Activated CD4-positive, alpha-beta T cell treated with anti-CD3 and anti-CD28 coated beads for 36 hours (primary cell): ENCODE results near the gene MMD. TPM values are rescaled to one million over a fixed set of nuclear protein-coding genes. Genes with fewer than 3 reads are reported as not detected.
"Not testable (repeated sequence)": the region's sequence is repeated elsewhere in the genome, so short reads cannot be mapped to it uniquely, and the experiment has no call there.

Experiments used
- ATAC-seq: fragments of 200-7000 bp; cut with Tn5 transposase; one replicate; pipeline ENCODE4 v1.10.0; 2021; ENCODE audit warnings: mild to moderate bottlenecking, moderate library complexity
- CTCF ChIA-PET: fragments of 350-600 bp; sonication (Branson Sonifier 250); formaldehyde crosslinking; loops from one replicate; lab custom pipeline; 2021; ENCODE audit warnings: antibody characterized with exemption; lab: Charles Lee
- POLR2A ChIA-PET: fragments of 350-600 bp; sonication (Branson Sonifier 250); formaldehyde crosslinking; loops from one replicate; lab custom pipeline; 2021; ENCODE audit warnings: antibody characterized with exemption, inconsistent platforms; lab: Charles Lee
- DNase-seq: peaks from one replicate; pipeline ENCODE4 v3.0.0-alpha.2; 2020
- H3K27ac Mint-ChIP-seq: one replicate; pipeline ENCODE4 v1.8.0; 2021; ENCODE audit warnings: mixed read lengths
- H3K27me3 Mint-ChIP-seq: one replicate; pipeline ENCODE4 v1.8.0; 2021; ENCODE audit warnings: mixed read lengths
- H3K36me3 Mint-ChIP-seq: one replicate; pipeline ENCODE4 v1.8.0; 2021; ENCODE audit warnings: low read depth, mixed read lengths
- H3K4me1 Mint-ChIP-seq: one replicate; pipeline ENCODE4 v1.8.0; 2021; ENCODE audit warnings: mixed read lengths
- H3K4me3 Mint-ChIP-seq: one replicate; pipeline ENCODE4 v1.8.0; 2021; ENCODE audit warnings: mild to moderate bottlenecking, moderate library complexity, mixed read lengths
- H3K9me3 Mint-ChIP-seq: one replicate; pipeline ENCODE4 v1.8.0; 2021; ENCODE audit warnings: low read depth, mixed read lengths
- intact Hi-C, 2 experiments: fragments of 100-400 bp; cut with DNase I in 1 of 2; cut with micrococcal nuclease in 1 of 2; formaldehyde crosslinking; loops; one replicate each; pipeline versions ENCODE4 v1.14.2 to v1.15.1; 2022 to 2024; cut with DNase I, micrococcal nuclease
- total RNA-seq, 2 experiments: library from RNA; stranded (reverse); gene quantifications; one replicate each; pipeline ENCODE4 v1.2.3, GENCODE V29; 2021

The MMD gene
- total RNA-seq, 2 experiments from 2014 or later: 17.4 to 19.6 TPM

DNA sequence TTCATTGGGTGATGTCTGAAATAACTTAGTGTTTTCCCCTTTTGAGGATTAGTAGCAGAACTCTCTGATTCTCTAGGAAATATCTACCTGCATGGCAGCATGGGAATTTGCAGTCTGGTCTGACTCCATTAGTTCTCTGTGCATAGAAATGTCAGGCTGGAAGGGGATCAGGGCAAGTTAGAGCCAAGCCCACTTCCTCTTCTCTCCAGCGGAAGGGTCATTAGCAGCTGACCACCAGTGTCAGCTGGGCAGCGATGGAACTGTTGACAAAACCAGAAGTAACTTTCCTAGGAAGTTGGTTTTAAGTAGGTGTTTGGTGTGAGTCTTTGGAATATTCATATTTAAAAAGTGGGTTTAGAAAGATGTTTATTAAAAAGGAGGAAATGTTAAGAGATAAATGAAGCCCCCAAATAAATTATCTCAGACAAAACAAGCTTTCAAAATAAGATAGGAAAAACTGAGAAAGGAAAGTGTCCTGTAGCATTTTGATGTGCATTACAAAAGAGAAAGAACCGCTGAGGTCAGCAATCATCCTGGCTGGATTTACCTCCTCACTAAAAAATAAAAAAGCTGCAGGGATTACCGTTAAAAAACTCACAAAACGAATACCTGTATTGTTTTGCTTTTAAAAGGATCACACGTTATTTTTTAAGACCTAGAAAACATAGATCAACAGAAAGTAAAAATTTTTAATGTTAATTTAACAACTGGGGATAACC is 32.4 kb upstream of the MMD start:
- no peaks in the 10 kb centered on the region for H3K36me3 Mint-ChIP-seq
- no peaks in the 10 kb centered on the region for H3K9me3 Mint-ChIP-seq
- H3K27ac Mint-ChIP-seq: no peak overlapping the region
- DNase-seq (no peak), ATAC-seq (no peak)
- intact Hi-C loops: no loop called here
- peaks cover 12% of the 10 kb centered on the region for H3K4me1 Mint-ChIP-seq
- H3K4me3 Mint-ChIP-seq: no peak overlapping the region
- POLR2A ChIA-PET: no interaction called here
- CTCF ChIA-PET: interaction anchor here (0.6 kb wide), 1 partner anchor 110 kb away, joined by 3 read pairs; no protein-coding TSS in a partner anchor
- H3K27me3 Mint-ChIP-seq: peaks cover 12% of the 10 kb centered on the region

DNA sequence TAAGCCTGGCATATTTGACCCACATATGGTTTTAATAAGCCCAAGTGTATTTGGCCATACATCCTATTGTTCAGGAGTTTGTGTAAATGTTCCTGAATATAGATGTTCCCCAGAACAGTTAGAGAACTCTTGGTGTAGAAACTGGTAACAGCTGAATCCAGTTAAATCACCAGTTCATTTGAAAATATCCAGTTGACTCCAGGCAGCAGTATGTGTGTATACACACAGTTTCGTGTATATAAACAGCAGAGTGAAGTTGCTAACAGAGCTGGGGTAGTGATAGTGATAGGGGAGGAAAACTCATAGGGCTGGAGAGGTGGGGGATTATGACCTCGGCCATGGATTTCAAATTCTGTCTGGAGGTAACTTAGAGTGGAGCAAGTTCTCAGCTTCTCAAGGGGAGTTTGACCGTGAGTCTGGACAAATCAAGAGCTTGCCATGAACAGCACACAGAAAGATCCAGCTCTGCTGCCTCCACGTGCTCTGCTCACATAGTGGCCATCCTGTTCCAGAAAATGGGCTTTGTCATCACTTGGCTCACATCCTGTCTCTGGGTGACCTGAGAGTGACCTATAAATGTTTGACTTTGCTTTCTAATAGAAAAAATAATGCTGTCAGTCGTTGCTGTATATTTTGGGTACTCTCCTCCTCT is 30.6 kb upstream of the MMD start:
- Mint-ChIP-seq H3K27ac (no peak overlapping the region), H3K27me3 (peaks cover 10% of the 10 kb centered on the region), H3K9me3 (no peaks in the 10 kb centered on the region), H3K36me3 (no peaks in the 10 kb centered on the region), H3K4me3 (no peak overlapping the region), H3K4me1 (peaks cover 2% of the 10 kb centered on the region)
- CTCF ChIA-PET: interaction anchor here (0.7 kb wide), 1 partner anchor 1145 kb away, joined by 3 read pairs; no protein-coding TSS in a partner anchor
- intact Hi-C loops: no loop called here
- ATAC-seq: no peak
- no peak for DNase-seq
- POLR2A ChIA-PET: no interaction called here

- no peaks in the 10 kb centered on the region for H3K36me3 Mint-ChIP-seq
- ATAC-seq (no peak), DNase-seq (no peak)
- H3K4me3 Mint-ChIP-seq: no peak overlapping the region
- intact Hi-C loops: no loop called here
- POLR2A ChIA-PET: no interaction called here
- H3K27me3 Mint-ChIP-seq: peaks cover 10% of the 10 kb centered on the region
- CTCF ChIA-PET: no interaction called here
- H3K27ac Mint-ChIP-seq: no peak overlapping the region
- H3K9me3 Mint-ChIP-seq: no peaks in the 10 kb centered on the region
- H3K4me1 Mint-ChIP-seq: peaks cover 2% of the 10 kb centered on the region
Observed at GRCh38 chr17:55451758-55452138, 30.1 kb upstream of the MMD start.

DNA sequence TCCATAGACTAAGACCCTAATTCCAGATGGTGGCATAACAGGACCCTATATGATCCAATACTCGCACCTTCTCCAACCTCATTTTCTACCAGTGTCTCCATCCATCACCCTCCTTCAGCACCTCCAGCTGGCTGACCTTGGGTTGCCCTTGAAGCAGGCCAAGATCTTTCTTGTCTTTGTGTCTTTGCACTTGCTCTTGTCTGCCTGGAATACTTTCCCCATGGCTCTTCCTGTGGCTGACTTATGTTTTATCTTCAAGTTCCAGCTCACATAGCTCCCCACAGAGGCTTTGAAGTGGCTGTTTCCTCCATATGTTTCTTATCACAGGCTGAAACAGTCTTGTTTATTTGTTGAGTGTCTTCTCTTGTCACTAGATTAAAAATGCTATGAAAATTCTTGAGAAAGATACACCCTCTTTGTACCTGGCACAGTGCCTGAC is 29.6 kb upstream of the MMD start:
- ChIA-PET CTCF (no interaction called here), POLR2A (no interaction called here)
- H3K27me3 Mint-ChIP-seq: peaks cover 8% of the 10 kb centered on the region
- ATAC-seq (no peak), DNase-seq (no peak)
- no peaks in the 10 kb centered on the region for H3K9me3 Mint-ChIP-seq
- H3K36me3 Mint-ChIP-seq: no peaks in the 10 kb centered on the region
- H3K27ac Mint-ChIP-seq: no peak overlapping the region
- no peak overlapping the region for H3K4me3 Mint-ChIP-seq
- peaks cover 2% of the 10 kb centered on the region for H3K4me1 Mint-ChIP-seq
- intact Hi-C loops: no loop called here

GRCh38 chr17:55450232-55450825 is 28.7 kb upstream of the MMD start:
- CTCF ChIA-PET: no interaction called here
- no peak for DNase-seq
- POLR2A ChIA-PET: no interaction called here

GRCh38 chr17:55448681-55449080 is 27.0 kb upstream of the MMD start:
- ATAC-seq (no peak), DNase-seq (no peak)
- H3K9me3 Mint-ChIP-seq: no peaks in the 10 kb centered on the region
- H3K27ac Mint-ChIP-seq: no peak overlapping the region
- intact Hi-C loops: no loop called here
- H3K36me3 Mint-ChIP-seq: no peaks in the 10 kb centered on the region
- ChIA-PET CTCF (no interaction called here), POLR2A (no interaction called here)
- peaks cover 3% of the 10 kb centered on the region for H3K27me3 Mint-ChIP-seq
- H3K4me1 Mint-ChIP-seq: peaks cover 2% of the 10 kb centered on the region
- no peak overlapping the region for H3K4me3 Mint-ChIP-seq

More at GRCh38 chr17:55450232-55450825, 28.7 kb upstream of the MMD start:
- Mint-ChIP-seq H3K36me3 (no peaks in the 10 kb centered on the region), H3K9me3 (no peaks in the 10 kb centered on the region), H3K27me3 (peaks cover 4% of the 10 kb centered on the region), H3K4me3 (no peak overlapping the region), H3K4me1 (peaks cover 2% of the 10 kb centered on the region), H3K27ac (no peak overlapping the region)
- no peak for ATAC-seq
- intact Hi-C loops: no loop called here

GRCh38 chr17:55446581-55447205 is 25.1 kb upstream of the MMD start:
- no peaks in the 10 kb centered on the region for H3K9me3 Mint-ChIP-seq
- peaks cover 3% of the 10 kb centered on the region for H3K27me3 Mint-ChIP-seq
- ChIA-PET CTCF (interaction anchor here (0.6 to 1.3 kb wide), 2 partner anchors 14 to 79 kb away, joined by 3 read pairs; no protein-coding TSS in a partner anchor), POLR2A (no interaction called here)
- peaks cover 2% of the 10 kb centered on the region for H3K4me1 Mint-ChIP-seq
- H3K4me3 Mint-ChIP-seq: no peak overlapping the region
- intact Hi-C loops: no loop called here
- H3K36me3 Mint-ChIP-seq: no peaks in the 10 kb centered on the region
- no peak for ATAC-seq
- H3K27ac Mint-ChIP-seq: no peak overlapping the region
- no peak for DNase-seq

- intact Hi-C loops, H3K9me3 Mint-ChIP-seq, DNase-seq, H3K36me3 Mint-ChIP-seq, H3K27ac Mint-ChIP-seq, ATAC-seq, POLR2A ChIA-PET, H3K27me3 Mint-ChIP-seq, H3K4me3 Mint-ChIP-seq, H3K4me1 Mint-ChIP-seq: not testable (repeated sequence)
- CTCF ChIA-PET: interaction anchor here (1.3 kb wide), 1 partner anchor 13 kb away, joined by 3 read pairs; no protein-coding TSS in a partner anchor
Observed at GRCh38 chr17:55446004-55446403, 24.4 kb upstream of the MMD start.

DNA sequence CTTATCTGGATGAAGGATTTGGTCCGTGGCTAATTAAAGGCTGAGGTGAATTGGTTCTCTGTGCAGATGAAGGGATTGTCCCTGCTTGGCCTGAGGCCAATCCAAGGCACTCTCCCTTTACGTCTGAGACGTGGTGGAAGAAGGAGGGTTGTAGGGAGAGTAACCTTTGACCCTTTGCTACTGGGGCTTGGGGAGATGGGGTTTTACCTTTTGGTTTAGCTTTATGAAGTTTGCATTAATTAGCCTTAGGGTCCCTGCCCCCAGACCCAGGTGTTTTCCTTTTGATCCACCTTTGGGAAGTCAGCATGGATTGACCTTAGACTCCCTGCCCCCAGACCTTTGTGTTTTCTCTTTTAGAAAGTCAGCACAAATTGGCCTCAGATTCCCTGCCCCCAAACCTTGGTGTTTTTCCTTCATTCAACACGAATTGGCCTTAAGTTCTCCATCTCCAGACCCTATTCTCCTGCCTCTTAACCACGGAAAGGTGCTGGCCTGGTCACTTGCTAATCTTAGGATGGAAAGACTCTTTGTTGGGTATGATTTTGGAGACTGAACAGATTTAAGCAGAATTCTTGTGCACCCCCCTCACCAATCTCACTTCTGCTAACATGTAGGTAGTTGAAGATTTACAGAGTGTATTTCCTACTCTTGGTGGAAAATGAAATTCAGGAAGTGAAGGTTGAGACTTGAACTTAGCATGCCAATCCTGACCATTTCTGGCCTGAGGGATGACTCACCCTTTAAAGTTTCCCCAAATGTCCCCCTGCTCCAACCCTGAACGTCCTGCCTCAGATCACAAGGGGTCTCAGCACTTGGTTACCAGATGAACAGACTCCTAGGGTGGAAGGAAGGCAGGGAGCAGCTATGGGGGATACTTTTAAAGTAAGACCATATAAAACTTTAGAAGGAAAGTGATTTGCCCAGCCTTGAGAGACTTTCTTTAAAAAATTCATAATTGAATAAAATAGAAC is 23.1 kb upstream of the MMD start:
- Mint-ChIP-seq H3K4me3 (no peak overlapping the region), H3K27me3 (peaks cover 8% of the 10 kb centered on the region), H3K36me3 (no peaks in the 10 kb centered on the region), H3K4me1 (no peaks in the 10 kb centered on the region), H3K27ac (no peak overlapping the region), H3K9me3 (no peaks in the 10 kb centered on the region)
- intact Hi-C loops: no loop called here
- CTCF ChIA-PET: no interaction called here
- no peak for DNase-seq
- POLR2A ChIA-PET: no interaction called here
- no peak for ATAC-seq

DNA sequence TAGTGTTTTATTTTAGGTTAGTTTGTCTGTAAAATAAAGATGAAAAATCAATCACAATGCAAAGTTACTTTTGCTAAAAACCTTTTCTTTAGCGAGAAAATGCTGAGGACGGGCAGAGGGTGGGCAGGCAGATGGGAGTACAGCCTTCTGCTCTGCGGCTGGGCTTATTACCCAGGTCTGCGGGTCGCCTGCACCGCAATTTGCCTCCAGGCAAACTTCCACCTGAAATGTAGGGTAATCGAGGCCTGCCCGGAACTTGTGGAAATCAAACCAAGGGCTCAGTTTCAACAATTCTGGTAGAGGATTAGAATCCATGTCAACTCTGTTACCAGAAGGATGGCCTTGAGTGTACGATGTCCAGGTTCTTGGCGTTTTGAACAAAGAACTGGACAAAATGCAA is 22.3 kb upstream of the MMD start:
- H3K4me1 Mint-ChIP-seq: no peaks in the 10 kb centered on the region
- DNase-seq: no peak
- no peaks in the 10 kb centered on the region for H3K36me3 Mint-ChIP-seq
- intact Hi-C loops: no loop called here
- H3K9me3 Mint-ChIP-seq: no peaks in the 10 kb centered on the region
- ChIA-PET CTCF (no interaction called here), POLR2A (no interaction called here)
- no peak overlapping the region for H3K27ac Mint-ChIP-seq
- peaks cover 8% of the 10 kb centered on the region for H3K27me3 Mint-ChIP-seq
- no peak for ATAC-seq
- no peak overlapping the region for H3K4me3 Mint-ChIP-seq
